K562 (cell line): ENCODE measurements around the gene ZMYND15. TPM values are rescaled to one million over a fixed set of nuclear protein-coding genes. Genes with fewer than 3 reads are reported as not detected.

ENCODE experiments used
- CCAR2 ChIP-seq: fragments of 200-400 bp; formaldehyde crosslinking; IDR thresholded peaks from 2 replicates; pipeline ENCODE4 v1.6.1; 2017; ENCODE audit warnings: mild to moderate bottlenecking, low read depth, low read length
- CHD2 ChIP-seq: IDR thresholded peaks from 2 replicates; pipeline ENCODE4 v1.6.1; 2011; ENCODE audit warnings: low read depth, low read length
- CREM ChIP-seq: IDR thresholded peaks from 2 replicates; pipeline ENCODE4 v1.6.1; 2014; ENCODE audit warnings: antibody characterized with exemption, low read depth
- MEF2A ChIP-seq: IDR thresholded peaks from 2 replicates; pipeline ENCODE4 v1.6.1; 2011; ENCODE audit warnings: low read depth, mild to moderate bottlenecking, low read length, moderate library complexity; ENCODE audit not compliant: control insufficient read depth
- PHB ChIP-seq: fragments of 250-450 bp; sonication (Bioruptor Pico); IDR thresholded peaks from 2 replicates; pipeline ENCODE4 v1.5.0; 2021
- POLR2B ChIP-seq: fragments of 450-650 bp; IDR thresholded peaks from 2 replicates; pipeline ENCODE4 v1.6.1; 2018; ENCODE audit warnings: low read depth; ENCODE audit not compliant: partially characterized antibody
- RBM39 ChIP-seq: fragments of 200-400 bp; formaldehyde crosslinking; optimal IDR thresholded peaks from 2 replicates; pipeline ENCODE3; 2018; ENCODE audit warnings: low read depth, low read length
- SLC30A9 ChIP-seq: fragments of 250-450 bp; sonication (Bioruptor Pico); IDR thresholded peaks from 2 replicates; pipeline ENCODE4 v1.8.0; 2022; ENCODE audit warnings: mild to moderate bottlenecking, moderate library complexity
- SRSF7 ChIP-seq: fragments of 200-400 bp; formaldehyde crosslinking; optimal IDR thresholded peaks from 2 replicates; pipeline ENCODE3; 2017; ENCODE audit warnings: mild to moderate bottlenecking, low read depth, low read length
- ZBTB11 ChIP-seq, 3 experiments: fragments of 200-800 bp in 1 of 3; fragments of 250-450 bp in 1 of 3; fragments of 450-650 bp in 1 of 3; sonication (Bioruptor Pico) in 1 of 3; sonication (Bioruptor generic) in 1 of 3; formaldehyde crosslinking in 1 of 3; IDR thresholded peaks; 2 replicates each; pipeline versions ENCODE4 v1.6.1 to v1.8.0; 2016 to 2022; ENCODE audit warnings: mild to moderate bottlenecking in 2 of 3, missing genetic modification characterization in 2 of 3, missing compliant biosample characterization in 1 of 3, moderate library complexity in 1 of 3
- ZNF398 ChIP-seq: fragments of 250-450 bp; sonication (Bioruptor Pico); IDR thresholded peaks from 2 replicates; pipeline ENCODE4 v1.8.0; 2021; ENCODE audit warnings: moderate library complexity, mild to moderate bottlenecking, inconsistent platforms
- ZNF592 ChIP-seq: fragments of 450-650 bp; IDR thresholded peaks from 2 replicates; pipeline ENCODE4 v1.6.1; 2017; ENCODE audit warnings: antibody characterized with exemption, mild to moderate bottlenecking
- polyA plus RNA-seq, 8 experiments: library from polyadenylated mRNA; depleted of rRNA in 4 of 8; stranded (reverse) in 5 of 8; unstranded in 3 of 8; fragments of >200 nt; fragmentation: Nextera tagmentation in 2 of 8; fragmentation: Illumina TruSeq in 1 of 8; extraction: Ambion mirVana in 2 of 8; extraction: Trizol in 1 of 8; gene quantifications; 2 replicates each; pipeline versions ENCODE4 v1.2.1 to v1.2.3, GENCODE V29; 2011 to 2014; ENCODE audit warnings: inconsistent platforms in 1 of 8, missing spikeins in 1 of 8
- total RNA-seq, 7 experiments: library from RNA; depleted of rRNA in 6 of 7; stranded (reverse); fragments of >200 nt in 6 of 7; fragmentation: Illumina TruSeq in 2 of 7; extraction: Trizol in 2 of 7; gene quantifications; 2 replicates each; pipeline versions ENCODE4 v1.2.1 to v1.2.3, GENCODE V29; 2011 to 2021; ENCODE audit warnings: low replicate concordance in 1 of 7

Gene ZMYND15
- total and polyA plus RNA-seq, 9 of the 15 experiments (the other 6 are each of a cell fraction or from before 2014, with no cell fraction given): 0.09 TPM; not detected in 8

GRCh38 chr17:4789951-4790704 is 50.5 kb downstream of the ZMYND15 start (continued):
- no peak for TF ChIP-seq CCAR2
- TF ChIP-seq ZBTB11 (CRISPR knock-in tag; IDR thresholded peaks at IDR 0.05): peak in 1 of 3 experiments; percentile 63; a peak in 1 of 6 replicates
- no peak for TF ChIP-seq PHB (CRISPR knock-in tag)
- TF ChIP-seq ZNF592: peak; percentile 75; the same call in 1 of the 2 replicates
- peak; percentile 48 for TF ChIP-seq CREM
- peak; percentile 26 for TF ChIP-seq POLR2B
- TF ChIP-seq CHD2: peak; percentile 24; the same call in 1 of the 2 replicates
- no peak for TF ChIP-seq SLC30A9 (CRISPR knock-in tag)
- no peak for TF ChIP-seq MEF2A
- no peak for TF ChIP-seq SRSF7
- TF ChIP-seq ZNF398 (CRISPR knock-in tag): no peak
- no peak for TF ChIP-seq RBM39
